Smooth muscle cell (in vitro differentiated cells): ENCODE measurements around the gene FGD6. TPM values are rescaled to one million over a fixed set of nuclear protein-coding genes. Genes with fewer than 3 reads are reported as not detected.
"Not testable (repeated sequence)": the region's sequence is repeated elsewhere in the genome, so short reads cannot be mapped to it uniquely, and the experiment has no call there.

ENCODE experiments used
- DNase-seq: peaks from one replicate; lab custom pipeline; 2025; ENCODE audit not compliant: unreplicated experiment; lab: John Stamatoyannopoulos, UW
- H2AFZ ChIP-seq: fragments of 200-600 bp; sonication (generic); 2 replicates; pipeline ENCODE4 v1.6.0; 2016; ENCODE audit warnings: antibody characterized with exemption, low read depth, mild to moderate bottlenecking
- H3F3A ChIP-seq: fragments of 200-600 bp; sonication (generic); 2 replicates; pipeline ENCODE4 v1.6.0; 2017; ENCODE audit warnings: antibody characterized with exemption, low read depth
- H3K27ac ChIP-seq: fragments of 200-600 bp; sonication (generic); 2 replicates; pipeline ENCODE4 v1.5.1; 2016; ENCODE audit warnings: low read depth, mild to moderate bottlenecking
- H3K27me3 ChIP-seq: fragments of 200-600 bp; sonication (generic); 2 replicates; pipeline ENCODE4 v1.6.1; 2016; ENCODE audit warnings: low read depth, mild to moderate bottlenecking
- H3K36me3 ChIP-seq: fragments of 200-600 bp; sonication (generic); 2 replicates; pipeline ENCODE4 v1.5.1; 2016; ENCODE audit warnings: low read depth
- H3K4me1 ChIP-seq: fragments of 200-600 bp; sonication (generic); 2 replicates; pipeline ENCODE4 v1.5.1; 2016; ENCODE audit warnings: low read depth
- H3K4me2 ChIP-seq: fragments of 200-600 bp; sonication (generic); 2 replicates; pipeline ENCODE4 v1.6.0; 2016; ENCODE audit warnings: mild to moderate bottlenecking
- H3K4me3 ChIP-seq: fragments of 200-600 bp; sonication (generic); 2 replicates; pipeline ENCODE4 v1.5.1; 2016; ENCODE audit warnings: mild to moderate bottlenecking
- H3K79me2 ChIP-seq: fragments of 200-600 bp; sonication (generic); 2 replicates; pipeline ENCODE4 v1.6.0; 2016; ENCODE audit warnings: low read depth, mild to moderate bottlenecking
- H3K9ac ChIP-seq: fragments of 200-600 bp; sonication (generic); 2 replicates; pipeline ENCODE4 v1.6.0; 2016; ENCODE audit warnings: low read depth
- H3K9me3 ChIP-seq: fragments of 200-600 bp; sonication (generic); replicated peaks from 2 replicates; pipeline ENCODE4 v1.5.1; 2016; ENCODE audit warnings: low read depth
- H4K20me1 ChIP-seq: fragments of 200-600 bp; sonication (generic); 2 replicates; pipeline ENCODE4 v1.6.0; 2016; ENCODE audit warnings: low read depth
- CTCF ChIP-seq: fragments of 200-600 bp; sonication (generic); IDR thresholded peaks from 2 replicates; pipeline ENCODE4 v1.5.1; 2017; ENCODE audit warnings: borderline replicate concordance, mild to moderate bottlenecking, antibody characterized with exemption; ENCODE audit not compliant: insufficient read depth, poor library complexity, severe bottlenecking
- WGBS: methylation state at CpG from one replicate; pipeline ENCODE4 v1.1.7; 2016; ENCODE audit warnings: low lambda C conversion rate; 5-methylcytosine and 5-hydroxymethylcytosine counted together
- polyA plus RNA-seq: library from polyadenylated mRNA; unstranded; fragments of >200 nt; fragmentation: Nextera tagmentation; extraction: Ambion mirVana; gene quantifications from 2 replicates; pipeline ENCODE4 v1.2.1, GENCODE V29; 2016
- total RNA-seq: library from RNA; depleted of rRNA; stranded (reverse); fragments of >200 nt; gene quantifications from 2 replicates; pipeline ENCODE4 v1.2.3, GENCODE V29; 2014

Gene FGD6
- total and polyA plus RNA-seq, 2 experiments from 2014 or later = 2.5 to 7.7 TPM

DNA sequence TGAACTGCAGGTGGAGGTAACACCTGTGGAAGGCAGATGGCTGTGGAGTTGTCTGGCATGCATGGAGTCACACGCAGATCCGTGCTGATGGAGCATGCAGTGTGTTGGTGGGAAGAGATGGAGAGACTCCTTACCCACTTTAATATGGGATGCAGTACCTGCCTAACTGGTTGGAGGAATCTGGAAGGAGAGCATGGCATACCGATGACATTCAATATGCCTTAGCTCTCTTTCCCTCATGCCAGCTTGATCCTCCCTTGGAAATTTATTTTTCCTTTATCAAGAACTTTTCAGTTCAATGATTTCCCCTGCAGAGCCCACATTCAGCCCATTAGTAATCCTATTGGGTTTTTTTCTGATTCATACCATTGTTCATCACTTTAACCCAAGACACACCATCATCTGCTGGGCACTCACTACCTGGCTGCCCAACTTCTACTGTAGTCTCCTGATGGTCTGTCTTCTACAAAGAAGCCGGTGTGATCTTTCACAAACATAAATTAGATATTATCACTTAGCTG is 117.9 kb downstream of the FGD6 start:
- no peak overlapping the region for H3K9ac ChIP-seq
- peaks cover 15% of the 10 kb centered on the region for H3K4me1 ChIP-seq
- H3K4me3 ChIP-seq = no peak overlapping the region
- no peak for DNase-seq
- H3K79me2 ChIP-seq = no peaks in the 10 kb centered on the region
- H4K20me1 ChIP-seq = no peaks in the 10 kb centered on the region
- no peaks in the 10 kb centered on the region for H3K36me3 ChIP-seq
- no peak for TF ChIP-seq CTCF
- no peaks in the 10 kb centered on the region for H3K27me3 ChIP-seq
- WGBS = over 99% methylated on average over 4 of the region's 4 CpGs
- no peaks in the 10 kb centered on the region for H3F3A ChIP-seq
- no peaks in the 10 kb centered on the region for H3K9me3 ChIP-seq
- no peak overlapping the region for H3K27ac ChIP-seq
- no peak overlapping the region for H3K4me2 ChIP-seq
- H2AFZ ChIP-seq = no peak overlapping the region

- Histone ChIP-seq H3K9me3 (no peaks in the 10 kb centered on the region), H4K20me1 (no peaks in the 10 kb centered on the region), H3K27ac (no peak overlapping the region), H3K36me3 (no peaks in the 10 kb centered on the region), H3K4me2 (no peak overlapping the region), H3F3A (no peaks in the 10 kb centered on the region), H3K27me3 (no peaks in the 10 kb centered on the region), H3K9ac (no peak overlapping the region), H2AFZ (no peak overlapping the region), H3K4me3 (no peak overlapping the region), H3K4me1 (peaks cover 22% of the 10 kb centered on the region), H3K79me2 (no peaks in the 10 kb centered on the region)
- WGBS = 84% methylated on average over 3 of the region's 3 CpGs
- TF ChIP-seq CTCF = no peak
- DNase-seq = no peak
Observed at GRCh38 chr12:95096852-95097251, 120.4 kb downstream of the FGD6 start.

DNA sequence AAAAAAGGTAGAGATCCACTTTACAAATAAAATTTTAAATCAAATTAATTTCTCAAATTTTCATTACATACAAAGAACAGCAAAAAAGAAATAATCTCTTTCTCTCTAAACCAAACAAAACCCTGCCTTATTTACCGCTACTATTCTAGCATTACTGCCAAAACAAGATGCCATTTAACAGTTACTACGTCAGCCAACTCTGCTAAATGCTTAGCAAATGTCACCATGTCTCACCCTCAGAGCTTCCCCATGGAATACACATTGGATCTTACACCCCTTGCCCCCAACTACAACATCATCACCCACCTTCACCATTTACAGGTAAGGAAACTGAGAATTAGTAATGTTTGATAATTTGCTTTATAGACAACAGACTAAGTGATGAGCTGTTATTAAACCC is 120.9 kb downstream of the FGD6 start:
- Histone ChIP-seq H3K4me2 (no peak overlapping the region), H3K79me2 (no peaks in the 10 kb centered on the region), H3K36me3 (peaks cover 4% of the 10 kb centered on the region), H3K27me3 (no peaks in the 10 kb centered on the region), H2AFZ (no peak overlapping the region), H3K9ac (no peak overlapping the region), H3F3A (no peaks in the 10 kb centered on the region), H3K9me3 (no peaks in the 10 kb centered on the region), H4K20me1 (no peaks in the 10 kb centered on the region), H3K4me1 (peaks cover 22% of the 10 kb centered on the region), H3K27ac (no peak overlapping the region), H3K4me3 (no peak overlapping the region)
- TF ChIP-seq CTCF = no peak
- 95% methylated on average over 2 of the region's 2 CpGs for WGBS
- DNase-seq = no peak

- H3K4me2 ChIP-seq, H4K20me1 ChIP-seq, H3K79me2 ChIP-seq, H3K27me3 ChIP-seq, DNase-seq, H3K36me3 ChIP-seq, H3F3A ChIP-seq, H3K4me3 ChIP-seq, H2AFZ ChIP-seq, H3K27ac ChIP-seq, H3K9ac ChIP-seq, H3K9me3 ChIP-seq: not testable (repeated sequence)
- 100% methylated on average over 2 of the region's 2 CpGs for WGBS
- H3K4me1 ChIP-seq = peaks cover 22% of the 10 kb centered on the region
Observed at GRCh38 chr12:95095866-95096265, 121.4 kb downstream of the FGD6 start.
